PC-9 (cell line): Measurements from ENCODE around the gene FRMD6. TPM values are rescaled to one million over a fixed set of nuclear protein-coding genes. Genes with fewer than 3 reads are reported as not detected.

Source experiments
- BruUV-seq: library from RNA; stranded (reverse); fragments of 400-500 nt; replicated peaks from 2 replicates; lab custom pipeline; 2021; lab: Mats Ljungman, UMichigan
- CTCF ChIA-PET: fragments of 300-600 bp; sonication (Branson Sonifier 250); formaldehyde crosslinking; loops from one replicate; lab custom pipeline; 2022; ENCODE audit warnings: antibody characterized with exemption; lab: Charles Lee
- POLR2A ChIA-PET: fragments of 300-600 bp; sonication (Branson Sonifier 250); formaldehyde crosslinking; loops from one replicate; lab custom pipeline; 2022; ENCODE audit warnings: antibody characterized with exemption; ENCODE audit not compliant: unreplicated experiment; lab: Charles Lee
- DNase-seq, 2 experiments: peaks; one replicate each; pipeline versions ENCODE4 v3.0.0 to v3.0.0-alpha.2; 2015 to 2022; ENCODE audit warnings: mixed read lengths in 1 of 2
- H2AFZ ChIP-seq: fragments of 200-600 bp; sonication (generic); 2 replicates; pipeline ENCODE4 v1.8.1; 2017; ENCODE audit warnings: antibody characterized with exemption
- H3F3A ChIP-seq: fragments of 200-600 bp; sonication (generic); 2 replicates; pipeline ENCODE4 v1.8.1; 2017; ENCODE audit warnings: antibody characterized with exemption, mild to moderate bottlenecking, low read depth; ENCODE audit not compliant: insufficient read depth
- H3K27ac ChIP-seq: fragments of 200-600 bp; sonication (generic); 2 replicates; pipeline ENCODE4 v1.6.1; 2016; ENCODE audit warnings: mixed run types
- H3K27me3 ChIP-seq: fragments of 200-600 bp; sonication (generic); 2 replicates; pipeline ENCODE4 v1.6.1; 2016; ENCODE audit warnings: low read depth, mixed run types; ENCODE audit not compliant: insufficient read depth
- H3K36me3 ChIP-seq: fragments of 200-600 bp; sonication (generic); 2 replicates; pipeline ENCODE4 v1.6.1; 2016; ENCODE audit warnings: low read depth, mixed run types
- H3K4me1 ChIP-seq: fragments of 200-600 bp; sonication (generic); replicated peaks from 2 replicates; pipeline ENCODE4 v1.6.1; 2016; ENCODE audit warnings: mixed run types; ENCODE audit not compliant: insufficient read depth
- H3K4me2 ChIP-seq: fragments of 200-600 bp; sonication (generic); 2 replicates; pipeline ENCODE4 v1.6.1; 2017; ENCODE audit warnings: mixed run types
- H3K4me3 ChIP-seq: fragments of 200-600 bp; sonication (generic); 2 replicates; pipeline ENCODE4 v1.6.1; 2016; ENCODE audit warnings: mixed run types
- H3K79me2 ChIP-seq: fragments of 200-600 bp; sonication (generic); 2 replicates; pipeline ENCODE4 v1.6.1; 2017; ENCODE audit warnings: low read depth, mixed run types
- H3K9me2 ChIP-seq: fragments of 200-600 bp; sonication (generic); 2 replicates; pipeline ENCODE4 v1.8.1; 2017; ENCODE audit warnings: mild to moderate bottlenecking; ENCODE audit not compliant: insufficient read depth
- H3K9me3 ChIP-seq: fragments of 200-600 bp; sonication (generic); 2 replicates; pipeline ENCODE4 v1.8.1; 2016; ENCODE audit warnings: low read depth; ENCODE audit not compliant: insufficient read depth
- H4K20me1 ChIP-seq: fragments of 200-600 bp; sonication (generic); 2 replicates; pipeline ENCODE4 v1.8.1; 2017; ENCODE audit not compliant: insufficient read depth
- CTCF ChIP-seq: fragments of 200-600 bp; sonication (generic); conservative IDR thresholded peaks from 2 replicates; pipeline ENCODE4 v1.6.1; 2017; ENCODE audit warnings: mixed run types, antibody characterized with exemption, mild to moderate bottlenecking, moderate library complexity
- EZH2 ChIP-seq: fragments of 200-600 bp; sonication (generic); IDR thresholded peaks from 2 replicates; pipeline ENCODE4 v1.8.0; 2017; ENCODE audit warnings: antibody characterized with exemption, low read depth
- intact Hi-C: fragments of 100-400 bp; cut with micrococcal nuclease; formaldehyde crosslinking; loops from one replicate; pipeline ENCODE4 v1.10.0; 2022; ENCODE audit not compliant: unreplicated experiment
- total RNA-seq: library from RNA; stranded (reverse); gene quantifications from 2 replicates; pipeline ENCODE4 v1.2.3, GENCODE V29; 2021

Gene FRMD6
- total RNA-seq, 1 experiment from 2014 or later = 42.9 TPM

- POLR2A ChIA-PET = no interaction called here
- peaks cover 9% of the 10 kb centered on the region for H3K9me3 ChIP-seq
- H4K20me1 ChIP-seq = peaks cover 4% of the 10 kb centered on the region; the same call in 1 of the 2 replicates
- H3F3A ChIP-seq = peaks cover 5% of the 10 kb centered on the region; the same call in 1 of the 2 replicates
- no peak overlapping the region for H3K4me3 ChIP-seq
- intact Hi-C loops = no loop called here
- no peak overlapping the region for H2AFZ ChIP-seq
- peaks cover 5% of the 10 kb centered on the region; the same call in 1 of the 2 replicates for H3K4me1 ChIP-seq
- BruUV-seq = no TSS peak
- no peaks in the 10 kb centered on the region for H3K27me3 ChIP-seq
- H3K27ac ChIP-seq = no peak overlapping the region
- H3K4me2 ChIP-seq = no peak overlapping the region
- H3K79me2 ChIP-seq = peaks cover 100% of the 10 kb centered on the region
- TF ChIP-seq EZH2 = no peak
- TF ChIP-seq CTCF = no peak
- DNase-seq = no peak
- H3K9me2 ChIP-seq = no peaks in the 10 kb centered on the region
- CTCF ChIA-PET = no interaction called here
- peaks cover 46% of the 10 kb centered on the region for H3K36me3 ChIP-seq
Measured at GRCh38 chr14:51661504-51661903, 9.8 kb downstream of the FRMD6 start.

DNA sequence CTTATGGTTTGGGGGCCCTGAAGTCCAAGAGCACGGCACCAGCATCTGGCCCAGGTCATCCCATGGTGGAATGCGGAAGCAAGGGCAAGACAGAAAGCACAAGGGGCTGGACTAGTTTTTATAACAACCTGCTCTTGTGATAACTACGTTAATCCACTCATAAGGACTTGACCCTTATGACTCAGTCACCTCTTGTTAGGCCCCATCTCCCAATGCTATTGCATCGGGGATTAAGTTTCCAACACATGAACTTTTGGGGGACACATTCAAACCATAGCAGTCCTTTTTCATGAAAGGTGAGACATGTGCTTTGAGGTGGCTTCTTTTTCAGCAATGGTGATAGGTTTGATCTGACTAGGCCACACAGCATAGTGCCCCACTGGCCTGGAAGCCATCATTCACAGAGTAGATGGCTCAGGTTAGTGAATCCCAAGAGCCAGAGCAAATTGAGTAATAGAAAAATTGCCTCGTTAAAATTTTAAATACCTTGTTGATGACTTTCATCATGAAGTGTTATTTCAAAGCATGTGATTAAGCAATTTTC lies 12.1 kb downstream of the FRMD6 start:
- no peak overlapping the region for H2AFZ ChIP-seq
- no peak overlapping the region for H3K4me3 ChIP-seq
- peaks cover 11% of the 10 kb centered on the region for H3F3A ChIP-seq
- TF ChIP-seq EZH2 (no peak), CTCF (no peak)
- no peak overlapping the region for H3K27ac ChIP-seq
- peaks cover 4% of the 10 kb centered on the region; the same call in 1 of the 2 replicates for H4K20me1 ChIP-seq
- H3K9me3 ChIP-seq = peaks cover 9% of the 10 kb centered on the region
- DNase-seq = no peak
- H3K4me2 ChIP-seq = no peak overlapping the region
- peaks cover 99% of the 10 kb centered on the region for H3K79me2 ChIP-seq
- no TSS peak for BruUV-seq
- H3K36me3 ChIP-seq = peaks cover 32% of the 10 kb centered on the region
- POLR2A ChIA-PET = no interaction called here
- H3K27me3 ChIP-seq = no peaks in the 10 kb centered on the region
- intact Hi-C loops = no loop called here
- H3K9me2 ChIP-seq = no peaks in the 10 kb centered on the region
- CTCF ChIA-PET = no interaction called here
- peaks cover 5% of the 10 kb centered on the region; the same call in 1 of the 2 replicates for H3K4me1 ChIP-seq

- Histone ChIP-seq H4K20me1 (no peaks in the 10 kb centered on the region; the same call in 1 of the 2 replicates), H3K4me2 (no peak overlapping the region), H3K4me3 (no peak overlapping the region), H3K27me3 (no peaks in the 10 kb centered on the region), H3F3A (peaks cover 14% of the 10 kb centered on the region), H3K27ac (no peak overlapping the region), H3K4me1 (peaks cover 5% of the 10 kb centered on the region; the same call in 1 of the 2 replicates), H3K9me2 (no peaks in the 10 kb centered on the region), H3K9me3 (peaks cover 9% of the 10 kb centered on the region), H3K79me2 (peaks cover 99% of the 10 kb centered on the region), H2AFZ (no peak overlapping the region), H3K36me3 (peaks cover 22% of the 10 kb centered on the region)
- DNase-seq = no peak
- BruUV-seq = no TSS peak
- TF ChIP-seq EZH2 = no peak
- no peak for TF ChIP-seq CTCF
- CTCF ChIA-PET = interaction anchor here (0.6 kb wide), 1 partner anchor 67 kb away, joined by 7 read pairs; no protein-coding TSS in a partner anchor
- POLR2A ChIA-PET = interaction anchor here (0.7 kb wide), 1 partner anchor 459 kb away, joined by 3 read pairs; no protein-coding TSS in a partner anchor
- intact Hi-C loops = no loop called here
Measured at GRCh38 chr14:51666070-51666469, 14.4 kb downstream of the FRMD6 start.
